ENCODE results near the gene NCAPD2. TPM values are rescaled to one million over a fixed set of nuclear protein-coding genes. Genes with fewer than 3 reads are reported as not detected.
"Not testable (repeated sequence)": the region's sequence is repeated elsewhere in the genome, so short reads cannot be mapped to it uniquely, and the experiment has no call there.

NCAPD2 gene
- polyA plus RNA-seq, 1 donor (not counting 4 experiments of a cell fraction or from before 2014, with no cell fraction given), result 33.7 TPM

DNA sequence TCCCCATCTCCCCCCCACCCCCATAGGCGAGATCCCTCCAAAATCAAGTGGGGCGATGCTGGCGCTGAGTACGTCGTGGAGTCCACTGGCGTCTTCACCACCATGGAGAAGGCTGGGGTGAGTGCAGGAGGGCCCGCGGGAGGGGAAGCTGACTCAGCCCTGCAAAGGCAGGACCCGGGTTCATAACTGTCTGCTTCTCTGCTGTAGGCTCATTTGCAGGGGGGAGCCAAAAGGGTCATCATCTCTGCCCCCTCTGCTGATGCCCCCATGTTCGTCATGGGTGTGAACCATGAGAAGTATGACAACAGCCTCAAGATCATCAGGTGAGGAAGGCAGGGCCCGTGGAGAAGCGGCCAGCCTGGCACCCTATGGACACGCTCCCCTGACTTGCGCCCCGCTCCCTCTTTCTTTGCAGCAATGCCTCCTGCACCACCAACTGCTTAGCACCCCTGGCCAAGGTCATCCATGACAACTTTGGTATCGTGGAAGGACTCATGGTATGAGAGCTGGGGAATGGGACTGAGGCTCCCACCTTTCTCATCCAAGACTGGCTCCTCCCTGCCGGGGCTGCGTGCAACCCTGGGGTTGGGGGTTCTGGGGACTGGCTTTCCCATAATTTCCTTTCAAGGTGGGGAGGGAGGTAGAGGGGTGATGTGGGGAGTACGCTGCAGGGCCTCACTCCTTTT, 43.1 kb downstream of the NCAPD2 start:
- Histone ChIP-seq H3K4me2 (ENCODE audit: control insufficient read depth, extremely low read depth, insufficient read depth, low read depth, low read length) (peak overlapping the region; percentile 5), H3K4me1 (ENCODE audit: control insufficient read depth, extremely low read depth, insufficient read depth, low read length) (peaks cover 56% of the 10 kb centered on the region), H2AFZ (ENCODE audit: control insufficient read depth, low read length) (no peak overlapping the region), H3K9me1 (ENCODE audit: control insufficient read depth, extremely low read depth, insufficient read depth, low read length) (peaks cover 5% of the 10 kb centered on the region), H3K9me3 (ENCODE audit: control insufficient read depth, low read depth, low read length) (no peaks in the 10 kb centered on the region), H3K79me2 (ENCODE audit: control insufficient read depth, insufficient read depth, low read length) (peaks cover 30% of the 10 kb centered on the region), H4K20me1 (ENCODE audit: control insufficient read depth, extremely low read depth, insufficient read depth, low read length) (peaks cover 47% of the 10 kb centered on the region), H3K27ac (ENCODE audit: control insufficient read depth, insufficient read depth, low read length) (no peak overlapping the region), H3K27me3 (ENCODE audit: control insufficient read depth, extremely low read depth, insufficient read depth, low read length) (no peaks in the 10 kb centered on the region), H3K4me3 (ENCODE audit: control insufficient read depth in 2 of 3, extremely low read depth in 1 of 3, insufficient read depth in 2 of 3, low read depth in 1 of 3, low read length in 3 of 3) (peak overlapping the region; percentile 78 to 95 (median 79)), H3K36me3 (ENCODE audit: control insufficient read depth in 2 of 2, extremely low read depth in 1 of 2, insufficient read depth in 2 of 2, low read length in 2 of 2) (peaks cover 30 to 38% of the 10 kb centered on the region in 2 experiments), H3K9ac (ENCODE audit: control insufficient read depth, extremely low read depth, insufficient read depth, low read length) (no peak overlapping the region)
- TF ChIP-seq, protein P1, sequence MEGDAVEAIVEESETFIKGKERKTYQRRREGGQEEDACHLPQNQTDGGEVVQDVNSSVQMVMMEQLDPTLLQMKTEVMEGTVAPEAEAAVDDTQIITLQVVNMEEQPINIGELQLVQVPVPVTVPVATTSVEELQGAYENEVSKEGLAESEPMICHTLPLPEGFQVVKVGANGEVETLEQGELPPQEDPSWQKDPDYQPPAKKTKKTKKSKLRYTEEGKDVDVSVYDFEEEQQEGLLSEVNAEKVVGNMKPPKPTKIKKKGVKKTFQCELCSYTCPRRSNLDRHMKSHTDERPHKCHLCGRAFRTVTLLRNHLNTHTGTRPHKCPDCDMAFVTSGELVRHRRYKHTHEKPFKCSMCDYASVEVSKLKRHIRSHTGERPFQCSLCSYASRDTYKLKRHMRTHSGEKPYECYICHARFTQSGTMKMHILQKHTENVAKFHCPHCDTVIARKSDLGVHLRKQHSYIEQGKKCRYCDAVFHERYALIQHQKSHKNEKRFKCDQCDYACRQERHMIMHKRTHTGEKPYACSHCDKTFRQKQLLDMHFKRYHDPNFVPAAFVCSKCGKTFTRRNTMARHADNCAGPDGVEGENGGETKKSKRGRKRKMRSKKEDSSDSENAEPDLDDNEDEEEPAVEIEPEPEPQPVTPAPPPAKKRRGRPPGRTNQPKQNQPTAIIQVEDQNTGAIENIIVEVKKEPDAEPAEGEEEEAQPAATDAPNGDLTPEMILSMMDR (optimal IDR thresholded peaks at IDR 0.05 in 1 of 3, IDR thresholded peaks at IDR 0.05 in 1 of 3, conservative IDR thresholded peaks at IDR 0.05 in 1 of 3; ENCODE audit: extremely low read depth in 1 of 3, insufficient read depth in 2 of 3, low read length in 3 of 3), result no peak
- TF ChIP-seq EZH2 (IDR thresholded peaks at IDR 0.05; ENCODE audit: low read length), result no peak
- dilution Hi-C loops (cut with MboI; ENCODE audit: extremely low pct_ligation_motif_present, low sequenced_read_pairs), result no loop called here
- FAIRE-seq, result no peak
- no peak for DNase-seq (ENCODE audit: low read depth, low spot score)

DNA sequence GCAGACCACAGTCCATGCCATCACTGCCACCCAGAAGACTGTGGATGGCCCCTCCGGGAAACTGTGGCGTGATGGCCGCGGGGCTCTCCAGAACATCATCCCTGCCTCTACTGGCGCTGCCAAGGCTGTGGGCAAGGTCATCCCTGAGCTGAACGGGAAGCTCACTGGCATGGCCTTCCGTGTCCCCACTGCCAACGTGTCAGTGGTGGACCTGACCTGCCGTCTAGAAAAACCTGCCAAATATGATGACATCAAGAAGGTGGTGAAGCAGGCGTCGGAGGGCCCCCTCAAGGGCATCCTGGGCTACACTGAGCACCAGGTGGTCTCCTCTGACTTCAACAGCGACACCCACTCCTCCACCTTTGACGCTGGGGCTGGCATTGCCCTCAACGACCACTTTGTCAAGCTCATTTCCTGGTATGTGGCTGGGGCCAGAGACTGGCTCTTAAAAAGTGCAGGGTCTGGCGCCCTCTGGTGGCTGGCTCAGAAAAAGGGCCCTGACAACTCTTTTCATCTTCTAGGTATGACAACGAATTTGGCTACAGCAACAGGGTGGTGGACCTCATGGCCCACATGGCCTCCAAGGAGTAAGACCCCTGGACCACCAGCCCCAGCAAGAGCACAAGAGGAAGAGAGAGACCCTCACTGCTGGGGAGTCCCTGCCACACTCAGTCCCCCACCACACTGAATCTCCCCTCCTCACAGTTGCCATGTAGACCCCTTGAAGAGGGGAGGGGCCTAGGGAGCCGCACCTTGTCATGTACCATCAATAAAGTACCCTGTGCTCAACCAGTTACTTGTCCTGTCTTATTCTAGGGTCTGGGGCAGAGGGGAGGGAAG, 43.9 kb downstream of the NCAPD2 start:
- TF ChIP-seq, protein P1 (optimal IDR thresholded peaks at IDR 0.05 in 1 of 3, IDR thresholded peaks at IDR 0.05 in 1 of 3, conservative IDR thresholded peaks at IDR 0.05 in 1 of 3; ENCODE audit: extremely low read depth in 1 of 3, insufficient read depth in 2 of 3, low read length in 3 of 3), result peak in 2 of 3 experiments; percentile 66 to 77
- H3K9me3 ChIP-seq (ENCODE audit: control insufficient read depth, low read depth, low read length); H2AFZ ChIP-seq (ENCODE audit: control insufficient read depth, low read length); H3K9me1 ChIP-seq (ENCODE audit: control insufficient read depth, extremely low read depth, insufficient read depth, low read length); H3K27me3 ChIP-seq (ENCODE audit: control insufficient read depth, extremely low read depth, insufficient read depth, low read length); dilution Hi-C loops (cut with MboI; ENCODE audit: extremely low pct_ligation_motif_present, low sequenced_read_pairs); DNase-seq (ENCODE audit: low read depth, low spot score); FAIRE-seq; H3K9ac ChIP-seq (ENCODE audit: control insufficient read depth, extremely low read depth, insufficient read depth, low read length): not testable (repeated sequence)
- Histone ChIP-seq H3K79me2 (ENCODE audit: control insufficient read depth, insufficient read depth, low read length) (peaks cover 30% of the 10 kb centered on the region), H3K4me1 (ENCODE audit: control insufficient read depth, extremely low read depth, insufficient read depth, low read length) (peaks cover 48% of the 10 kb centered on the region), H3K4me3 (ENCODE audit: control insufficient read depth in 2 of 3, extremely low read depth in 1 of 3, insufficient read depth in 2 of 3, low read depth in 1 of 3, low read length in 3 of 3) (peak overlapping the region in 1 of 3 experiments; percentile 95), H3K36me3 (ENCODE audit: control insufficient read depth in 2 of 2, extremely low read depth in 1 of 2, insufficient read depth in 2 of 2, low read length in 2 of 2) (peaks cover 28 to 35% of the 10 kb centered on the region in 2 experiments), H4K20me1 (ENCODE audit: control insufficient read depth, extremely low read depth, insufficient read depth, low read length) (peaks cover 47% of the 10 kb centered on the region), H3K4me2 (ENCODE audit: control insufficient read depth, extremely low read depth, insufficient read depth, low read depth, low read length) (peak overlapping the region; percentile 2), H3K27ac (ENCODE audit: control insufficient read depth, insufficient read depth, low read length) (peak overlapping the region; percentile 2)
